DMS153 (cell line): Measurements from ENCODE around the gene G0S2.

ENCODE experiments used
- DNase-seq: peaks from one replicate; lab custom pipeline; 2025; lab: John Stamatoyannopoulos, UW

G0S2 gene

GRCh38 chr1:209720326-209720725 lies 45.1 kb downstream of the G0S2 start:
- no peak for DNase-seq

- no peak for DNase-seq
Observed at GRCh38 chr1:209720826-209721225, 45.6 kb downstream of the G0S2 start.

GRCh38 chr1:209721323-209721722 lies 46.1 kb downstream of the G0S2 start:
- no peak for DNase-seq

GRCh38 chr1:209723265-209723664 lies 48.1 kb downstream of the G0S2 start:
- no peak for DNase-seq

GRCh38 chr1:209723756-209724693 lies 48.8 kb downstream of the G0S2 start:
- DNase-seq: no peak
